HEK293 (cell line): Measurements from ENCODE around the gene TBC1D24.
A peak's percentile ranks its signal among the peaks of the same experiment; 100 is the strongest.

Source experiments
- BCL11B ChIP-seq: fragments of 450-650 bp; formaldehyde crosslinking; IDR thresholded peaks from 2 replicates; pipeline ENCODE4 v1.5.1; 2016; ENCODE audit warnings: low read depth, missing biosample characterization, missing genetic modification characterization
- OSR2 ChIP-seq: fragments of 450-650 bp; formaldehyde crosslinking; IDR thresholded peaks from 2 replicates; pipeline ENCODE4 v1.5.1; 2016; ENCODE audit warnings: missing biosample characterization, missing genetic modification characterization
- ZBTB1 ChIP-seq: fragments of 450-650 bp; formaldehyde crosslinking; IDR thresholded peaks from 2 replicates; pipeline ENCODE4 v1.5.1; 2016; ENCODE audit warnings: missing biosample characterization, missing genetic modification characterization
- ZNF112 ChIP-seq: fragments of 450-650 bp; formaldehyde crosslinking; IDR thresholded peaks from 2 replicates; pipeline ENCODE4 v1.5.0; 2017; ENCODE audit warnings: missing biosample characterization, missing genetic modification characterization
- ZNF138 ChIP-seq: fragments of 450-650 bp; formaldehyde crosslinking; IDR thresholded peaks from 2 replicates; pipeline ENCODE4 v1.5.1; 2016; ENCODE audit warnings: missing biosample characterization, missing genetic modification characterization, borderline replicate concordance
- ZNF23 ChIP-seq: fragments of 450-650 bp; formaldehyde crosslinking; IDR thresholded peaks from 2 replicates; pipeline ENCODE4 v1.5.1; 2016; ENCODE audit warnings: missing biosample characterization, missing genetic modification characterization, borderline replicate concordance
- ZNF529 ChIP-seq: fragments of 450-650 bp; formaldehyde crosslinking; IDR thresholded peaks from 2 replicates; pipeline ENCODE4 v1.5.1; 2017; ENCODE audit warnings: missing genetic modification characterization, missing biosample characterization; ENCODE audit not compliant: insufficient replicate concordance
- ZNF530 ChIP-seq: fragments of 450-650 bp; formaldehyde crosslinking; IDR thresholded peaks from 2 replicates; pipeline ENCODE4 v1.5.1; 2016; ENCODE audit warnings: low read depth, missing biosample characterization, missing genetic modification characterization
- ZNF600 ChIP-seq: fragments of 450-650 bp; formaldehyde crosslinking; IDR thresholded peaks from 2 replicates; pipeline ENCODE4 v1.5.1; 2016; ENCODE audit warnings: missing biosample characterization, missing genetic modification characterization
- ZNF626 ChIP-seq: fragments of 450-650 bp; sonication (Bioruptor Pico); formaldehyde crosslinking; IDR thresholded peaks from 2 replicates; pipeline ENCODE4 v1.5.1; 2018; ENCODE audit warnings: missing biosample characterization, missing genetic modification characterization, inconsistent platforms
- ZNF701 ChIP-seq: fragments of 450-650 bp; formaldehyde crosslinking; IDR thresholded peaks from 2 replicates; pipeline ENCODE4 v1.5.1; 2016; ENCODE audit warnings: missing biosample characterization, missing genetic modification characterization
- ZNF776 ChIP-seq: fragments of 450-650 bp; formaldehyde crosslinking; IDR thresholded peaks from 2 replicates; pipeline ENCODE4 v1.5.0; 2017; ENCODE audit warnings: missing biosample characterization, missing genetic modification characterization, borderline replicate concordance
- TF ChIP-seq, protein P1 (sequence below): fragments of 450-650 bp; IDR thresholded peaks from 2 replicates; pipeline ENCODE4 v1.5.1; 2018; ENCODE audit warnings: missing biosample characterization, mild to moderate bottlenecking, missing genetic modification characterization
- TF ChIP-seq, protein P2 (sequence below): fragments of 450-650 bp; formaldehyde crosslinking; IDR thresholded peaks from 2 replicates; pipeline ENCODE4 v1.5.1; 2016; ENCODE audit warnings: missing biosample characterization, missing genetic modification characterization
- TF ChIP-seq, protein P3 (sequence below): fragments of 450-650 bp; formaldehyde crosslinking; IDR thresholded peaks from 2 replicates; pipeline ENCODE4 v1.5.1; 2017; ENCODE audit warnings: missing biosample characterization, missing genetic modification characterization
- TF ChIP-seq, protein P4 (sequence below): fragments of 450-650 bp; formaldehyde crosslinking; IDR thresholded peaks from 2 replicates; pipeline ENCODE4 v1.5.1; 2017; ENCODE audit warnings: missing biosample characterization, missing genetic modification characterization
- TF ChIP-seq, protein P5 (sequence below): fragments of 450-650 bp; formaldehyde crosslinking; IDR thresholded peaks from 2 replicates; pipeline ENCODE4 v1.5.1; 2016; ENCODE audit warnings: missing biosample characterization, missing genetic modification characterization
- TF ChIP-seq, protein P6 (sequence below): fragments of 450-650 bp; formaldehyde crosslinking; IDR thresholded peaks from 2 replicates; pipeline ENCODE4 v1.5.1; 2016; ENCODE audit warnings: missing biosample characterization, missing genetic modification characterization
- TF ChIP-seq, protein P7 (sequence below): fragments of 450-650 bp; formaldehyde crosslinking; IDR thresholded peaks from 2 replicates; pipeline ENCODE4; 2016; ENCODE audit warnings: missing biosample characterization, missing genetic modification characterization
- TF ChIP-seq, protein P8 (sequence below): fragments of 450-650 bp; formaldehyde crosslinking; optimal IDR thresholded peaks from 2 replicates; pipeline ENCODE3; 2016; ENCODE audit warnings: missing biosample characterization, mild to moderate bottlenecking, missing genetic modification characterization
- TF ChIP-seq, protein P9 (sequence below): fragments of 450-650 bp; formaldehyde crosslinking; IDR thresholded peaks from 2 replicates; pipeline ENCODE4 v1.5.1; 2016; ENCODE audit warnings: missing biosample characterization, missing genetic modification characterization
- TF ChIP-seq, protein P10 (sequence below): fragments of 450-650 bp; formaldehyde crosslinking; IDR thresholded peaks from 2 replicates; pipeline ENCODE4 v1.5.1; 2016; ENCODE audit warnings: missing biosample characterization, missing genetic modification characterization

Gene TBC1D24

DNA sequence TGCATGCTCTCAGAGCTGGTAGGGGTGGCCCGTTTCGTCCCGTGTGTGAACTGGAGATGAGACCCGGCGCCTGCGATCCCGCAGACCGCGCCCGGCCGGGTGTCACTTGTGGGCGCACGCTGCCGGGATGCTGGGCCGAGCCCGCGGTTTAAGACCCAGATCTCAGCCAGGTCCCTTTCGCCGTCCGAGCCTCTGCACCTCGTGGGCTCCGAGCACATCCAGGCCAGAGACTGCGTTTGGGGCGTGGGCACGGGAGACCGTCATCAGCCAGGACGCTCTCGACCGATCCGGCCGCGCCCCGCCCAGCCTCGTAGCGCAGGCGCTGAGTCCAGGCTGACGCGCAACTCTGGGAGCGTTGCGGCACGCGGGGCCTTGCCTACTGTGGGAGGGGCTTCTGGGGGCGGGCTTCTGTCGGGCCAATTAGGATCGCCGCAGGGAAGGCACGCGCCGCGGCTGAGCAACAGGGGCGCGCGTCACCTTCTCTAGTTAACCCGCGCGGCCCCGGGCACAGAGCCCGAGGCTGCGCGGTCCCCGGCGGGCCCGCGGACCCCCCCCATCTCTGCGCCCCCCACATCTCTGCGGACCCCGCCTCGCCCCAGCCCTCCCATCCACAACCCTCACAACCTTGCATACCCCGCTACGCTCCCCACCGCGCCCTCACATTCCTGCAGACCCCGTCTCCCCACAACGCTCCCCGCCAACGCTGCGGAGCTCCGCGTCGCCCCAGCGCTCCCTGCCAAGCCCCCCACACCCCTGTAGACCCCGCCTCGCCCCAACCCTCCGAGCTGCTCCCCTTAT, 57.0 kb downstream of the TBC1D24 start (continued):
- TF ChIP-seq, protein P1, sequence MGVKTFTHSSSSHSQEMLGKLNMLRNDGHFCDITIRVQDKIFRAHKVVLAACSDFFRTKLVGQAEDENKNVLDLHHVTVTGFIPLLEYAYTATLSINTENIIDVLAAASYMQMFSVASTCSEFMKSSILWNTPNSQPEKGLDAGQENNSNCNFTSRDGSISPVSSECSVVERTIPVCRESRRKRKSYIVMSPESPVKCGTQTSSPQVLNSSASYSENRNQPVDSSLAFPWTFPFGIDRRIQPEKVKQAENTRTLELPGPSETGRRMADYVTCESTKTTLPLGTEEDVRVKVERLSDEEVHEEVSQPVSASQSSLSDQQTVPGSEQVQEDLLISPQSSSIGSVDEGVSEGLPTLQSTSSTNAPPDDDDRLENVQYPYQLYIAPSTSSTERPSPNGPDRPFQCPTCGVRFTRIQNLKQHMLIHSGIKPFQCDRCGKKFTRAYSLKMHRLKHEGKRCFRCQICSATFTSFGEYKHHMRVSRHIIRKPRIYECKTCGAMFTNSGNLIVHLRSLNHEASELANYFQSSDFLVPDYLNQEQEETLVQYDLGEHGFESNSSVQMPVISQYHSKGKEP: no peak
- no peak for TF ChIP-seq ZNF23 (tag by site-specific recombination)
- no peak for TF ChIP-seq ZNF701 (tag by site-specific recombination)
- TF ChIP-seq ZNF112 (tag by site-specific recombination): no peak
- TF ChIP-seq, protein P2, sequence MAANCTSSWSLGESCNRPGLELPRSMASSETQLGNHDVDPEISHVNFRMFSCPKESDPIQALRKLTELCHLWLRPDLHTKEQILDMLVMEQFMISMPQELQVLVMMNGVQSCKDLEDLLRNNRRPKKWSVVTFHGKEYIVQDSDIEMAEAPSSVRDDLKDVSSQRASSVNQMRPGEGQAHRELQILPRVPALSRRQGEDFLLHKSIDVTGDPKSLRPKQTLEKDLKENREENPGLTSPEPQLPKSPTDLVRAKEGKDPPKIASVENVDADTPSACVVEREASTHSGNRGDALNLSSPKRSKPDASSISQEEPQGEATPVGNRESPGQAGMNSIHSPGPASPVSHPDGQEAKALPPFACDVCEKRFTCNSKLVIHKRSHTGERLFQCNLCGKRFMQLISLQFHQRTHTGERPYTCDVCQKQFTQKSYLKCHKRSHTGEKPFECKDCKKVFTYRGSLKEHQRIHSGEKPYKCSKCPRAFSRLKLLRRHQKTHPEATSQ (tag by site-specific recombination): 0 out of 2 replicates have a peak, but pooled peaks have one; percentile 31
- TF ChIP-seq ZNF138: no peak
- TF ChIP-seq ZNF530: no peak
- TF ChIP-seq ZBTB1: peak; percentile 66; the same call in 1 of the 2 replicates
- TF ChIP-seq, protein P3, sequence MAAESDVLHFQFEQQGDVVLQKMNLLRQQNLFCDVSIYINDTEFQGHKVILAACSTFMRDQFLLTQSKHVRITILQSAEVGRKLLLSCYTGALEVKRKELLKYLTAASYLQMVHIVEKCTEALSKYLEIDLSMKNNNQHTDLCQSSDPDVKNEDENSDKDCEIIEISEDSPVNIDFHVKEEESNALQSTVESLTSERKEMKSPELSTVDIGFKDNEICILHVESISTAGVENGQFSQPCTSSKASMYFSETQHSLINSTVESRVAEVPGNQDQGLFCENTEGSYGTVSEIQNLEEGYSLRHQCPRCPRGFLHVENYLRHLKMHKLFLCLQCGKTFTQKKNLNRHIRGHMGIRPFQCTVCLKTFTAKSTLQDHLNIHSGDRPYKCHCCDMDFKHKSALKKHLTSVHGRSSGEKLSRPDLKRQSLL: no peak
- TF ChIP-seq, protein P4, sequence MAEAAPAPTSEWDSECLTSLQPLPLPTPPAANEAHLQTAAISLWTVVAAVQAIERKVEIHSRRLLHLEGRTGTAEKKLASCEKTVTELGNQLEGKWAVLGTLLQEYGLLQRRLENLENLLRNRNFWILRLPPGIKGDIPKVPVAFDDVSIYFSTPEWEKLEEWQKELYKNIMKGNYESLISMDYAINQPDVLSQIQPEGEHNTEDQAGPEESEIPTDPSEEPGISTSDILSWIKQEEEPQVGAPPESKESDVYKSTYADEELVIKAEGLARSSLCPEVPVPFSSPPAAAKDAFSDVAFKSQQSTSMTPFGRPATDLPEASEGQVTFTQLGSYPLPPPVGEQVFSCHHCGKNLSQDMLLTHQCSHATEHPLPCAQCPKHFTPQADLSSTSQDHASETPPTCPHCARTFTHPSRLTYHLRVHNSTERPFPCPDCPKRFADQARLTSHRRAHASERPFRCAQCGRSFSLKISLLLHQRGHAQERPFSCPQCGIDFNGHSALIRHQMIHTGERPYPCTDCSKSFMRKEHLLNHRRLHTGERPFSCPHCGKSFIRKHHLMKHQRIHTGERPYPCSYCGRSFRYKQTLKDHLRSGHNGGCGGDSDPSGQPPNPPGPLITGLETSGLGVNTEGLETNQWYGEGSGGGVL (tag by site-specific recombination): peak; percentile 69
- TF ChIP-seq OSR2 (tag by site-specific recombination): no peak; the same call in 1 of the 2 replicates
- TF ChIP-seq, protein P5, sequence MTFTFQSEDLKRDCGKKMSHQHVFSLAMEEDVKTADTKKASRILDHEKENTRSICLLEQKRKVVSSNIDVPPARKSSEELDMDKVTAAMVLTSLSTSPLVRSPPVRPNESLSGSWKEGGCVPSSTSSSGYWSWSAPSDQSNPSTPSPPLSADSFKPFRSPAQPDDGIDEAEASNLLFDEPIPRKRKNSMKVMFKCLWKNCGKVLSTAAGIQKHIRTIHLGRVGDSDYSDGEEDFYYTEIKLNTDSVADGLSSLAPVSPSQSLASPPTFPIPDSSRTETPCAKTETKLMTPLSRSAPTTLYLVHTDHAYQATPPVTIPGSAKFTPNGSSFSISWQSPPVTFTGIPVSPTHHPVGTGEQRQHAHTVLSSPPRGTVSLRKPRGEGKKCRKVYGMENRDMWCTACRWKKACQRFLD (tag by site-specific recombination): no peak
- TF ChIP-seq, protein P6, sequence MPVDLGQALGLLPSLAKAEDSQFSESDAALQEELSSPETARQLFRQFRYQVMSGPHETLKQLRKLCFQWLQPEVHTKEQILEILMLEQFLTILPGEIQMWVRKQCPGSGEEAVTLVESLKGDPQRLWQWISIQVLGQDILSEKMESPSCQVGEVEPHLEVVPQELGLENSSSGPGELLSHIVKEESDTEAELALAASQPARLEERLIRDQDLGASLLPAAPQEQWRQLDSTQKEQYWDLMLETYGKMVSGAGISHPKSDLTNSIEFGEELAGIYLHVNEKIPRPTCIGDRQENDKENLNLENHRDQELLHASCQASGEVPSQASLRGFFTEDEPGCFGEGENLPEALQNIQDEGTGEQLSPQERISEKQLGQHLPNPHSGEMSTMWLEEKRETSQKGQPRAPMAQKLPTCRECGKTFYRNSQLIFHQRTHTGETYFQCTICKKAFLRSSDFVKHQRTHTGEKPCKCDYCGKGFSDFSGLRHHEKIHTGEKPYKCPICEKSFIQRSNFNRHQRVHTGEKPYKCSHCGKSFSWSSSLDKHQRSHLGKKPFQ (tag by site-specific recombination): peak; percentile 89
- TF ChIP-seq ZNF776: no peak
- peak; percentile 54; the same call in 1 of the 2 replicates for TF ChIP-seq BCL11B (tag by site-specific recombination)
- TF ChIP-seq, protein P7, sequence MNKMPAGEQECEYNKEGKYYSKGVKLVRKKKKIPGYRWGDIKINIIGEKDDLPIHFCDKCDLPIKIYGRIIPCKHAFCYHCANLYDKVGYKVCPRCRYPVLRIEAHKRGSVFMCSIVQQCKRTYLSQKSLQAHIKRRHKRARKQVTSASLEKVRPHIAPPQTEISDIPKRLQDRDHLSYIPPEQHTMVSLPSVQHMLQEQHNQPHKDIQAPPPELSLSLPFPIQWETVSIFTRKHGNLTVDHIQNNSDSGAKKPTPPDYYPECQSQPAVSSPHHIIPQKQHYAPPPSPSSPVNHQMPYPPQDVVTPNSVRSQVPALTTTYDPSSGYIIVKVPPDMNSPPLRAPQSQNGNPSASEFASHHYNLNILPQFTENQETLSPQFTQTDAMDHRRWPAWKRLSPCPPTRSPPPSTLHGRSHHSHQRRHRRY (tag by site-specific recombination): no peak
- TF ChIP-seq, protein P8, sequence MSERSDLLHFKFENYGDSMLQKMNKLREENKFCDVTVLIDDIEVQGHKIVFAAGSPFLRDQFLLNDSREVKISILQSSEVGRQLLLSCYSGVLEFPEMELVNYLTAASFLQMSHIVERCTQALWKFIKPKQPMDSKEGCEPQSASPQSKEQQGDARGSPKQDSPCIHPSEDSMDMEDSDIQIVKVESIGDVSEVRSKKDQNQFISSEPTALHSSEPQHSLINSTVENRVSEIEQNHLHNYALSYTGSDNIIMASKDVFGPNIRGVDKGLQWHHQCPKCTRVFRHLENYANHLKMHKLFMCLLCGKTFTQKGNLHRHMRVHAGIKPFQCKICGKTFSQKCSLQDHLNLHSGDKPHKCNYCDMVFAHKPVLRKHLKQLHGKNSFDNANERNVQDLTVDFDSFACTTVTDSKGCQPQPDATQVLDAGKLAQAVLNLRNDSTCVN (tag by site-specific recombination): peak; percentile 97
- TF ChIP-seq, protein P9, sequence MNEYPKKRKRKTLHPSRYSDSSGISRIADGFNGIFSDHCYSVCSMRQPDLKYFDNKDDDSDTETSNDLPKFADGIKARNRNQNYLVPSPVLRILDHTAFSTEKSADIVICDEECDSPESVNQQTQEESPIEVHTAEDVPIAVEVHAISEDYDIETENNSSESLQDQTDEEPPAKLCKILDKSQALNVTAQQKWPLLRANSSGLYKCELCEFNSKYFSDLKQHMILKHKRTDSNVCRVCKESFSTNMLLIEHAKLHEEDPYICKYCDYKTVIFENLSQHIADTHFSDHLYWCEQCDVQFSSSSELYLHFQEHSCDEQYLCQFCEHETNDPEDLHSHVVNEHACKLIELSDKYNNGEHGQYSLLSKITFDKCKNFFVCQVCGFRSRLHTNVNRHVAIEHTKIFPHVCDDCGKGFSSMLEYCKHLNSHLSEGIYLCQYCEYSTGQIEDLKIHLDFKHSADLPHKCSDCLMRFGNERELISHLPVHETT (tag by site-specific recombination): no peak
- TF ChIP-seq ZNF626 (tag by site-specific recombination): no peak
- TF ChIP-seq ZNF600: peak; percentile 67
- TF ChIP-seq ZNF529 (tag by site-specific recombination): no peak
- TF ChIP-seq, protein P10, sequence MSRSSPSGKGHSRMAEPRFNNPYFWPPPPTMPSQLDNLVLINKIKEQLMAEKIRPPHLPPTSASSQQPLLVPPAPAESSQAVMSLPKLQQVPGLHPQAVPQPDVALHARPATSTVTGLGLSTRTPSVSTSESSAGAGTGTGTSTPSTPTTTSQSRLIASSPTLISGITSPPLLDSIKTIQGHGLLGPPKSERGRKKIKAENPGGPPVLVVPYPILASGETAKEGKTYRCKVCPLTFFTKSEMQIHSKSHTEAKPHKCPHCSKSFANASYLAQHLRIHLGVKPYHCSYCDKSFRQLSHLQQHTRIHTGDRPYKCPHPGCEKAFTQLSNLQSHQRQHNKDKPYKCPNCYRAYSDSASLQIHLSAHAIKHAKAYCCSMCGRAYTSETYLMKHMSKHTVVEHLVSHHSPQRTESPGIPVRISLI (tag by site-specific recombination): no peak
